Caki2 (cell line): ENCODE results near the gene NRG4. TPM values are rescaled to one million over a fixed set of nuclear protein-coding genes. Genes with fewer than 3 reads are reported as not detected.
"Not testable (repeated sequence)": the region's sequence is repeated elsewhere in the genome, so short reads cannot be mapped to it uniquely, and the experiment has no call there.

Experiments
- DNase-seq: peaks from one replicate; pipeline ENCODE4 v3.0.0-alpha.2; 2015; ENCODE audit warnings: low read depth
- in situ Hi-C: cut with HindIII; loops from 2 replicates; pipeline ENCODE4 v1.10.0; 2016; ENCODE audit warnings: low sequenced_read_pairs, low pct_unique_long_range_greater_than_20kb, mixed read lengths
- total RNA-seq: library from RNA; depleted of rRNA; stranded (reverse); fragments of >200 nt; shearing (Covaris generic); gene quantifications from 2 replicates; pipeline ENCODE4 v1.2.3, GENCODE V29; 2014; ENCODE audit warnings: low replicate concordance

The NRG4 gene
- total RNA-seq, 1 experiment from 2014 or later, result 3.3 TPM

- in situ Hi-C loops, result no loop called here
- peak; percentile 21 for DNase-seq
These were observed 68.5 kb downstream of the NRG4 start for GRCh38 chr15:75943713-75944215.

- no peak for DNase-seq
- in situ Hi-C loops, result no loop called here
These were observed 69.0 kb downstream of the NRG4 start for GRCh38 chr15:75943246-75943645.

- no peak for DNase-seq
- in situ Hi-C loops, result no loop called here
These were observed 69.8 kb downstream of the NRG4 start for GRCh38 chr15:75942464-75942863.

- in situ Hi-C loops, result no loop called here
These were observed 81.4 kb downstream of the NRG4 start for GRCh38 chr15:75930866-75931265.

GRCh38 chr15:75929799-75930565 is 82.2 kb downstream of the NRG4 start:
- in situ Hi-C loops, result no loop called here
- no peak for DNase-seq

More at GRCh38 chr15:75930866-75931265, 81.4 kb downstream of the NRG4 start:
- no peak for DNase-seq

GRCh38 chr15:75928680-75929608 is 83.3 kb downstream of the NRG4 start:
- DNase-seq, result no peak
- in situ Hi-C loops, result no loop called here

- in situ Hi-C loops, result no loop called here
- DNase-seq, result no peak
These were observed 84.6 kb downstream of the NRG4 start for GRCh38 chr15:75927601-75928000.

- in situ Hi-C loops, result no loop called here
- DNase-seq, result no peak
These were observed 85.3 kb downstream of the NRG4 start for GRCh38 chr15:75926931-75927330.

- in situ Hi-C loops, result no loop called here
These were observed 86.8 kb downstream of the NRG4 start for GRCh38 chr15:75925440-75925839.

GRCh38 chr15:75924576-75924975 is 87.6 kb downstream of the NRG4 start:
- in situ Hi-C loops, result no loop called here
- no peak for DNase-seq

More at GRCh38 chr15:75925440-75925839, 86.8 kb downstream of the NRG4 start:
- no peak for DNase-seq

GRCh38 chr15:75923756-75924155 is 88.5 kb downstream of the NRG4 start:
- in situ Hi-C loops, result no loop called here
- DNase-seq, result no peak

- in situ Hi-C loops, result no loop called here
- DNase-seq, result peak; percentile 64
These were observed 90.2 kb downstream of the NRG4 start for GRCh38 chr15:75921732-75922703.

- no peak for DNase-seq
- in situ Hi-C loops, result no loop called here
These were observed 92.1 kb downstream of the NRG4 start for GRCh38 chr15:75920079-75920478.

GRCh38 chr15:75918135-75918534 is 94.1 kb downstream of the NRG4 start:
- in situ Hi-C loops, result no loop called here
- no peak for DNase-seq

- in situ Hi-C loops, result no loop called here
These were observed 95.2 kb downstream of the NRG4 start for GRCh38 chr15:75916978-75917377.

GRCh38 chr15:75910355-75910754 is 101.9 kb downstream of the NRG4 start:
- in situ Hi-C loops, DNase-seq: not testable (repeated sequence)

More at GRCh38 chr15:75916978-75917377, 95.2 kb downstream of the NRG4 start:
- DNase-seq, result no peak

- no peak for DNase-seq
- in situ Hi-C loops, result no loop called here
These were observed 107.0 kb downstream of the NRG4 start for GRCh38 chr15:75905231-75905630.
